NCI-H2171 (cell line): Measurements from ENCODE around the gene LYPD3.

Source experiments
- DNase-seq: peaks from one replicate; lab custom pipeline; 2025; lab: John Stamatoyannopoulos, UW

Gene LYPD3

GRCh38 chr19:43485951-43486350 lies 20.5 kb upstream of the LYPD3 start:
- DNase-seq: no peak

GRCh38 chr19:43483281-43483680 lies 17.9 kb upstream of the LYPD3 start:
- no peak for DNase-seq

GRCh38 chr19:43482193-43482592 lies 16.8 kb upstream of the LYPD3 start:
- DNase-seq: no peak

GRCh38 chr19:43481701-43482100 lies 16.3 kb upstream of the LYPD3 start:
- DNase-seq: no peak

GRCh38 chr19:43480574-43480973 lies 15.2 kb upstream of the LYPD3 start:
- DNase-seq: no peak

- DNase-seq: no peak
Measured at GRCh38 chr19:43479961-43480561, 14.7 kb upstream of the LYPD3 start.

- DNase-seq: no peak
Measured at GRCh38 chr19:43479226-43479625, 13.8 kb upstream of the LYPD3 start.

- no peak for DNase-seq
Measured at GRCh38 chr19:43478323-43478722, 12.9 kb upstream of the LYPD3 start.

GRCh38 chr19:43476606-43477005 lies 11.2 kb upstream of the LYPD3 start:
- DNase-seq: no peak

- peak; percentile 87 for DNase-seq
Measured at GRCh38 chr19:43474986-43475705, 9.7 kb upstream of the LYPD3 start.

- no peak for DNase-seq
Measured at GRCh38 chr19:43474487-43474886, 9.1 kb upstream of the LYPD3 start.

- no peak for DNase-seq
Measured at GRCh38 chr19:43471091-43471490, 5.7 kb upstream of the LYPD3 start.

- DNase-seq: no peak
Measured at GRCh38 chr19:43470288-43470687, 4.9 kb upstream of the LYPD3 start.

- no peak for DNase-seq
Measured at GRCh38 chr19:43469160-43469480, 3.7 kb upstream of the LYPD3 start.

GRCh38 chr19:43468354-43469159 lies 3.1 kb upstream of the LYPD3 start:
- DNase-seq: no peak

GRCh38 chr19:43467730-43468129 lies 2.3 kb upstream of the LYPD3 start:
- no peak for DNase-seq

- DNase-seq: no peak
Measured at GRCh38 chr19:43467276-43467675, 1.9 kb upstream of the LYPD3 start.

- no peak for DNase-seq
Measured at GRCh38 chr19:43466793-43467192, 1.4 kb upstream of the LYPD3 start.

GRCh38 chr19:43464134-43464775 lies 1.2 kb downstream of the LYPD3 start:
- DNase-seq: peak; percentile 14

- DNase-seq: peak; percentile 90
Measured at GRCh38 chr19:43463381-43464133, 1.9 kb downstream of the LYPD3 start.

GRCh38 chr19:43462785-43463380 lies 2.5 kb downstream of the LYPD3 start:
- DNase-seq: no peak

GRCh38 chr19:43462383-43462782 lies 3.0 kb downstream of the LYPD3 start:
- DNase-seq: no peak
